Suprapubic skin (tissue), 4 donors: ENCODE data around the gene ZFAND3. TPM values are rescaled to one million over a fixed set of nuclear protein-coding genes. Genes with fewer than 3 reads are reported as not detected.

Experiments used
- DNase-seq, 2 donors: peaks; one replicate each; pipeline ENCODE4 v3.0.0-alpha.2; 2019; ENCODE audit warnings: low spot score in 2 of 2
- H3K27ac ChIP-seq: fragments of 200-600 bp; sonication (generic); one replicate; pipeline ENCODE4 v1.5.1; 2019
- H3K27me3 ChIP-seq: fragments of 200-600 bp; sonication (generic); one replicate; pipeline ENCODE4 v1.5.1; 2019
- H3K36me3 ChIP-seq: fragments of 200-600 bp; sonication (generic); one replicate; pipeline ENCODE4 v1.5.1; 2019
- H3K4me1 ChIP-seq: fragments of 200-600 bp; sonication (generic); one replicate; pipeline ENCODE4 v1.5.1; 2019
- H3K4me3 ChIP-seq: fragments of 200-600 bp; sonication (generic); one replicate; pipeline ENCODE4 v1.5.1; 2019; ENCODE audit warnings: mild to moderate bottlenecking
- H3K9me3 ChIP-seq: fragments of 200-600 bp; sonication (generic); one replicate; pipeline ENCODE4 v1.5.1; 2019
- CTCF ChIP-seq, 2 donors: fragments of 200-600 bp in 1 of 2; fragments of 450-650 bp in 1 of 2; sonication (generic) in 1 of 2; IDR thresholded peaks; one replicate each; pipeline ENCODE4 v1.5.1; 2016 to 2019; ENCODE audit warnings: antibody characterized with exemption in 2 of 2, mild to moderate bottlenecking in 1 of 2, moderate library complexity in 1 of 2
- EP300 ChIP-seq: sonication (generic); formaldehyde crosslinking; IDR thresholded peaks from one replicate; pipeline ENCODE4 v1.6.1; 2017; ENCODE audit warnings: antibody characterized with exemption
- POLR2A ChIP-seq, 2 donors: fragments of 450-650 bp; IDR thresholded peaks; one replicate each; pipeline ENCODE4 v1.6.1; 2017; ENCODE audit warnings: antibody characterized with exemption in 2 of 2, mild to moderate bottlenecking in 2 of 2, moderate library complexity in 2 of 2
- POLR2AphosphoS5 ChIP-seq, 3 donors: sonication (generic); formaldehyde crosslinking; IDR thresholded peaks; one replicate each; pipeline ENCODE4 v1.6.1; 2017; ENCODE audit warnings: antibody characterized with exemption in 3 of 3
- WGBS: methylation state at CpG from one replicate; pipeline ENCODE4 v1.1.5; 2018; 5-methylcytosine and 5-hydroxymethylcytosine counted together
- total RNA-seq, 4 donors: library from RNA; depleted of rRNA; stranded (reverse); fragments of >200 nt; gene quantifications; one replicate each; pipeline ENCODE4 v1.1.0, GENCODE V29; 2016

ZFAND3 gene
- total RNA-seq, 4 donors from 2014 or later = 31.1 to 41.0 (median 36.3) TPM

GRCh38 chr6:38079107-38079506 lies 259.6 kb downstream of the ZFAND3 start:
- Histone ChIP-seq H3K4me1 (no peaks in the 10 kb centered on the region), H3K9me3 (no peaks in the 10 kb centered on the region), H3K27me3 (no peaks in the 10 kb centered on the region), H3K27ac (no peak overlapping the region), H3K4me3 (no peak overlapping the region), H3K36me3 (peaks cover 4% of the 10 kb centered on the region)
- no peak for DNase-seq
- 100% methylated on average over 1 of the region's 1 CpG for WGBS
- TF ChIP-seq POLR2AphosphoS5 (IDR thresholded peaks at IDR 0.05) (no peak), CTCF (IDR thresholded peaks at IDR 0.05) (no peak), EP300 (no peak), POLR2A (IDR thresholded peaks at IDR 0.05) (no peak)

- Histone ChIP-seq H3K27ac (no peak overlapping the region), H3K36me3 (peaks cover 4% of the 10 kb centered on the region), H3K27me3 (no peaks in the 10 kb centered on the region), H3K4me3 (no peak overlapping the region), H3K9me3 (no peaks in the 10 kb centered on the region), H3K4me1 (no peaks in the 10 kb centered on the region)
- TF ChIP-seq POLR2A (IDR thresholded peaks at IDR 0.05) = no peak
- no peak for TF ChIP-seq CTCF (IDR thresholded peaks at IDR 0.05)
- TF ChIP-seq EP300 = no peak
- no peak for TF ChIP-seq POLR2AphosphoS5 (IDR thresholded peaks at IDR 0.05)
- 87% methylated on average over 1 of the region's 1 CpG for WGBS
- DNase-seq = no peak
Observed at GRCh38 chr6:38079537-38079936, 260.0 kb downstream of the ZFAND3 start.

- Histone ChIP-seq H3K27me3 (no peaks in the 10 kb centered on the region), H3K9me3 (no peaks in the 10 kb centered on the region), H3K4me1 (no peaks in the 10 kb centered on the region), H3K4me3 (no peak overlapping the region), H3K36me3 (peaks cover 4% of the 10 kb centered on the region), H3K27ac (no peak overlapping the region)
- TF ChIP-seq EP300 (no peak), POLR2A (IDR thresholded peaks at IDR 0.05) (no peak), CTCF (IDR thresholded peaks at IDR 0.05) (no peak), POLR2AphosphoS5 (IDR thresholded peaks at IDR 0.05) (no peak)
- DNase-seq = no peak
- 68% methylated on average over 3 of the region's 3 CpGs for WGBS
Observed at GRCh38 chr6:38080360-38080759, 260.8 kb downstream of the ZFAND3 start.

- TF ChIP-seq POLR2AphosphoS5 (IDR thresholded peaks at IDR 0.05) (no peak), POLR2A (IDR thresholded peaks at IDR 0.05) (no peak), EP300 (no peak), CTCF (IDR thresholded peaks at IDR 0.05) (no peak)
- Histone ChIP-seq H3K27ac (no peak overlapping the region), H3K36me3 (peaks cover 4% of the 10 kb centered on the region), H3K4me1 (no peaks in the 10 kb centered on the region), H3K9me3 (no peaks in the 10 kb centered on the region), H3K27me3 (no peaks in the 10 kb centered on the region), H3K4me3 (no peak overlapping the region)
- DNase-seq = no peak
- WGBS = 81% methylated on average over 2 of the region's 2 CpGs
Observed at GRCh38 chr6:38080889-38081288, 261.4 kb downstream of the ZFAND3 start.

- Histone ChIP-seq H3K4me1 (no peaks in the 10 kb centered on the region), H3K27me3 (no peaks in the 10 kb centered on the region), H3K27ac (no peak overlapping the region), H3K36me3 (peaks cover 4% of the 10 kb centered on the region), H3K4me3 (no peak overlapping the region), H3K9me3 (no peaks in the 10 kb centered on the region)
- no peak for DNase-seq
- TF ChIP-seq POLR2AphosphoS5 (IDR thresholded peaks at IDR 0.05) = no peak
- no peak for TF ChIP-seq EP300
- TF ChIP-seq POLR2A (IDR thresholded peaks at IDR 0.05) = no peak
- no peak for TF ChIP-seq CTCF (IDR thresholded peaks at IDR 0.05)
Observed at GRCh38 chr6:38085031-38085430, 265.5 kb downstream of the ZFAND3 start.
